Measurements from ENCODE around the gene OPN4.
"Not testable (repeated sequence)": the region's sequence is repeated elsewhere in the genome, so short reads cannot be mapped to it uniquely, and the experiment has no call there.

OPN4 gene

GRCh38 chr10:86613905-86614304, 40.4 kb upstream of the OPN4 start:
- ChIA-PET CTCF (no interaction called here), POLR2A (no interaction called here)
- DNase-seq (ENCODE audit: extremely low spot score), result no peak
- TF ChIP-seq PKNOX1 (IDR thresholded peaks at IDR 0.05), result no peak
- no peak for TF ChIP-seq NFRKB (IDR thresholded peaks at IDR 0.05)
- no peak for TF ChIP-seq L3MBTL2 (conservative IDR thresholded peaks at IDR 0.05)

GRCh38 chr10:86614853-86615252, 39.5 kb upstream of the OPN4 start:
- CTCF ChIA-PET, result no interaction called here
- no peak for DNase-seq (ENCODE audit: extremely low spot score)
- POLR2A ChIA-PET, result no interaction called here
- no peak for TF ChIP-seq FOXA1 (IDR thresholded peaks at IDR 0.05)
- TF ChIP-seq BHLHE40 (IDR thresholded peaks at IDR 0.05; ENCODE audit: borderline replicate concordance), result no peak
- TF ChIP-seq SP1 (IDR thresholded peaks at IDR 0.05), result no peak
- no peak for TF ChIP-seq ZNF384 (IDR thresholded peaks at IDR 0.05)
- TF ChIP-seq FOXK2 (IDR thresholded peaks at IDR 0.05), result no peak
- no peak for TF ChIP-seq SUZ12 (IDR thresholded peaks at IDR 0.05)
- no peak for TF ChIP-seq LEF1 (IDR thresholded peaks at IDR 0.05; ENCODE audit: borderline replicate concordance)
- no peak for TF ChIP-seq FOXM1 (IDR thresholded peaks at IDR 0.05; ENCODE audit: borderline replicate concordance)
- no peak for TF ChIP-seq CTBP1 (IDR thresholded peaks at IDR 0.05; ENCODE audit: borderline replicate concordance)
- TF ChIP-seq PKNOX1 (IDR thresholded peaks at IDR 0.05), result no peak

GRCh38 chr10:86617278-86617677, 37.1 kb upstream of the OPN4 start:
- DNase-seq (ENCODE audit: extremely low spot score); POLR2A ChIA-PET; CTCF ChIA-PET: not testable (repeated sequence)

GRCh38 chr10:86628311-86628710, 26.0 kb upstream of the OPN4 start:
- POLR2A ChIA-PET, result no interaction called here
- CTCF ChIA-PET, result no interaction called here
- TF ChIP-seq LEF1 (IDR thresholded peaks at IDR 0.05; ENCODE audit: borderline replicate concordance) (no peak), L3MBTL2 (conservative IDR thresholded peaks at IDR 0.05) (no peak), ZNF384 (IDR thresholded peaks at IDR 0.05) (no peak), TARDBP (IDR thresholded peaks at IDR 0.05) (no peak), CTBP1 (IDR thresholded peaks at IDR 0.05; ENCODE audit: borderline replicate concordance) (no peak), ARNT (IDR thresholded peaks at IDR 0.05) (no peak), FOXM1 (IDR thresholded peaks at IDR 0.05; ENCODE audit: borderline replicate concordance) (no peak), NFRKB (IDR thresholded peaks at IDR 0.05) (no peak), SP1 (IDR thresholded peaks at IDR 0.05) (no peak), SUZ12 (IDR thresholded peaks at IDR 0.05) (no peak), ELF4 (IDR thresholded peaks at IDR 0.05) (no peak), BHLHE40 (IDR thresholded peaks at IDR 0.05; ENCODE audit: borderline replicate concordance) (no peak), FOXA1 (IDR thresholded peaks at IDR 0.05) (no peak), HDGF (IDR thresholded peaks at IDR 0.05; ENCODE audit: borderline replicate concordance) (no peak), FOXK2 (IDR thresholded peaks at IDR 0.05) (no peak)
- no peak for DNase-seq (ENCODE audit: extremely low spot score)

GRCh38 chr10:86630079-86630478, 24.3 kb upstream of the OPN4 start:
- ChIA-PET POLR2A (no interaction called here), CTCF (no interaction called here)
- DNase-seq (ENCODE audit: extremely low spot score), result no peak
- TF ChIP-seq SP1 (IDR thresholded peaks at IDR 0.05), result no peak
- no peak for TF ChIP-seq ARNT (IDR thresholded peaks at IDR 0.05)
- TF ChIP-seq HDGF (IDR thresholded peaks at IDR 0.05; ENCODE audit: borderline replicate concordance), result no peak
- TF ChIP-seq L3MBTL2 (conservative IDR thresholded peaks at IDR 0.05), result no peak

GRCh38 chr10:86632009-86632800, 22.1 kb upstream of the OPN4 start:
- ChIA-PET CTCF (interaction anchor here (0.6 kb wide), 1 partner anchor 8 kb away, joined by 5 read pairs; no protein-coding TSS in a partner anchor), POLR2A (no interaction called here)
- TF ChIP-seq LEF1 (IDR thresholded peaks at IDR 0.05; ENCODE audit: borderline replicate concordance), result no peak
- no peak for TF ChIP-seq SP1 (IDR thresholded peaks at IDR 0.05)
- TF ChIP-seq BHLHE40 (IDR thresholded peaks at IDR 0.05; ENCODE audit: borderline replicate concordance), result no peak
- no peak for TF ChIP-seq PKNOX1 (IDR thresholded peaks at IDR 0.05)
- no peak for TF ChIP-seq TARDBP (IDR thresholded peaks at IDR 0.05)
- no peak for TF ChIP-seq ZNF384 (IDR thresholded peaks at IDR 0.05)
- TF ChIP-seq CTBP1 (IDR thresholded peaks at IDR 0.05; ENCODE audit: borderline replicate concordance), result no peak
- no peak for TF ChIP-seq ELF4 (IDR thresholded peaks at IDR 0.05)
- no peak for DNase-seq (ENCODE audit: extremely low spot score)

- no peak for DNase-seq (ENCODE audit: extremely low spot score)
- TF ChIP-seq ZNF384 (IDR thresholded peaks at IDR 0.05), result no peak
- no peak for TF ChIP-seq L3MBTL2 (conservative IDR thresholded peaks at IDR 0.05)
- TF ChIP-seq LEF1 (IDR thresholded peaks at IDR 0.05; ENCODE audit: borderline replicate concordance), result no peak
- TF ChIP-seq BHLHE40 (IDR thresholded peaks at IDR 0.05; ENCODE audit: borderline replicate concordance), result no peak
- no peak for TF ChIP-seq NFRKB (IDR thresholded peaks at IDR 0.05)
- TF ChIP-seq SP1 (IDR thresholded peaks at IDR 0.05), result no peak
- ChIA-PET CTCF (no interaction called here), POLR2A (no interaction called here)
Measured at GRCh38 chr10:86632951-86633350, 21.4 kb upstream of the OPN4 start.

Measured in HEK293T (cell line).